Spleen (tissue), 11 donors: Measurements from ENCODE around the gene GABRB1. TPM values are rescaled to one million over a fixed set of nuclear protein-coding genes. Genes with fewer than 3 reads are reported as not detected.

ENCODE experiments used
- DNase-seq: peaks from one replicate; pipeline ENCODE4 v3.0.0-alpha.2; 2020
- H3K27ac ChIP-seq, 8 donors: fragments of 200-600 bp; sonication (generic) in 7 of 8; 1 replicate in 4 of 8; 2 replicates in 4 of 8; pipeline versions ENCODE4 v1.5.0 to v1.8.0; 2016 to 2021; ENCODE audit warnings: inconsistent platforms in 4 of 8, mild to moderate bottlenecking in 4 of 8, moderate library complexity in 1 of 8
- H3K27me3 ChIP-seq, 7 donors: fragments of 200-600 bp; sonication (generic) in 6 of 7; replicated peaks in 1 of 7; 1 replicate in 4 of 7; 2 replicates in 3 of 7; pipeline versions ENCODE4 v1.5.0 to v1.8.0; 2016 to 2021; ENCODE audit warnings: inconsistent platforms in 3 of 7, mild to moderate bottlenecking in 1 of 7
- H3K36me3 ChIP-seq, 6 donors: fragments of 200-600 bp; sonication (generic) in 5 of 6; 1 replicate in 4 of 6; 2 replicates in 2 of 6; pipeline versions ENCODE4 v1.5.0 to v1.8.0; 2016 to 2021; ENCODE audit warnings: inconsistent platforms in 2 of 6
- H3K4me1 ChIP-seq, 6 donors: fragments of 200-600 bp; sonication (generic) in 5 of 6; 1 replicate in 3 of 6; 2 replicates in 3 of 6; pipeline versions ENCODE4 v1.5.0 to v1.8.0; 2016 to 2021; ENCODE audit warnings: inconsistent platforms in 3 of 6
- H3K4me3 ChIP-seq, 8 donors: fragments of 200-600 bp; sonication (generic) in 7 of 8; 1 replicate in 4 of 8; 2 replicates in 4 of 8; pipeline versions ENCODE4 v1.5.0 to v1.8.0; 2016 to 2021; ENCODE audit warnings: inconsistent platforms in 4 of 8, mild to moderate bottlenecking in 4 of 8, moderate library complexity in 2 of 8
- H3K9me3 ChIP-seq, 8 donors: fragments of 200-600 bp; sonication (generic) in 7 of 8; 1 replicate in 4 of 8; 2 replicates in 4 of 8; pipeline versions ENCODE4 v1.5.0 to v1.8.0; 2016 to 2021; ENCODE audit warnings: inconsistent platforms in 4 of 8
- POLR2A ChIP-seq, 3 donors: fragments of 450-650 bp; IDR thresholded peaks; one replicate each; pipeline ENCODE4 v1.5.1; 2017; ENCODE audit warnings: antibody characterized with exemption in 3 of 3, mild to moderate bottlenecking in 1 of 3
- POLR2AphosphoS5 ChIP-seq, 3 donors: sonication (generic); formaldehyde crosslinking; IDR thresholded peaks; one replicate each; pipeline ENCODE4 v1.5.1; 2017; ENCODE audit warnings: antibody characterized with exemption in 3 of 3
- WGBS, 5 donors: extraction: QIAGEN DNeasy Blood & Tissue Kit in 3 of 5; methylation state at CpG; one replicate each; pipeline versions ENCODE4 v1.1.5 to v1.1.7; 2013 to 2018; 5-methylcytosine and 5-hydroxymethylcytosine counted together
- intact Hi-C: fragments of 100-400 bp; cut with DNase I; formaldehyde crosslinking; loops from one replicate; pipeline ENCODE4 v1.15.0; 2023; ENCODE audit warnings: low total_unique reads
- polyA plus RNA-seq, 3 donors: library from polyadenylated mRNA; stranded (reverse); fragments of 200-250 nt; gene quantifications; one replicate each; pipeline ENCODE4 v1.2.1, GENCODE V29; 2013
- total RNA-seq, 7 donors: library from RNA; depleted of rRNA in 3 of 7; stranded (reverse); fragments of >200 nt in 3 of 7; fragmentation: NEBNext Ultra II Directional in 4 of 7; extraction: Animal tissue kit (Norgen Biotek cat#: 25700) in 4 of 7; gene quantifications; one replicate each; pipeline versions ENCODE4 v1.1.0 to v1.2.1, GENCODE V29; 2016 to 2021
- TF ChIP-seq, protein P1 (sequence below), 11 experiments: fragments of 200-600 bp in 7 of 11; fragments of 450-650 bp in 4 of 11; sonication (generic) in 4 of 11; IDR thresholded peaks in 8 of 11; conservative IDR thresholded peaks in 3 of 11; 1 replicate in 7 of 11; 2 replicates in 4 of 11; pipeline versions ENCODE4 v1.4.0 to v1.8.0; 2016 to 2021; ENCODE audit warnings: antibody characterized with exemption in 11 of 11, inconsistent platforms in 4 of 11, mild to moderate bottlenecking in 1 of 11
- donor health status: healthy with polysubstance abuse.
- donor health status: DM: no; HTN: no; CAD: no; lungs with moderate emphysema.
- donor health status: DM: no; HTN: no; CAD: no.
- donor health status: Bipolar disorder and iron deficiency.
- donor health status: healthy.
- donor health status: DM: no; HTN: no; CAD: no.
- donor health status: DM: yes; HTN: yes; CAD: no.

The GABRB1 gene
- total and polyA plus RNA-seq, 10 donors: not detected

- no peak overlapping the region for H3K27ac ChIP-seq
- intact Hi-C loops: no loop called here
Measured at GRCh38 chr4:47054130-47054529, 22.8 kb downstream of the GABRB1 start.

DNA sequence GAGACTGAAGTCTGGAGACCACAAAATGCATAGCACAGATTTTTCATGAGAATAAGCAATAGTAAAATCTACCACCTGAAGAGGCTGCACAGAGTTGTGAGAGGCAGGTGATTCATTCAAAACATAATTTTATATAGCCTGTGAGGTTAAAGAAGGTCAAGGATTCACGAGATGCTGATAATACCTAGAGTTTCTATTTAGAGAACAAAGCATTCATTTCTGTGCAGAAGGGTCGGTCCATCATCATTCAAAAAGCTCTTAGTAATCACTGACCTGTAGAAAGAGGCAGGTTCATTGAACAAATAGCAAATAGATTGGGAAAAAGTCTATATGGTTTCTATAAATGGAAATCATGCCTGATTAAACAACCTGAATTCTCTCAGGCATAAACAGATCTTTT, 26.6 kb downstream of the GABRB1 start:
- no peaks in the 10 kb centered on the region for H3K36me3 ChIP-seq
- H3K27me3 ChIP-seq: no peaks in the 10 kb centered on the region
- TF ChIP-seq POLR2AphosphoS5 (IDR thresholded peaks at IDR 0.05): no peak
- no peak for TF ChIP-seq POLR2A (IDR thresholded peaks at IDR 0.05)
- TF ChIP-seq, protein P1, sequence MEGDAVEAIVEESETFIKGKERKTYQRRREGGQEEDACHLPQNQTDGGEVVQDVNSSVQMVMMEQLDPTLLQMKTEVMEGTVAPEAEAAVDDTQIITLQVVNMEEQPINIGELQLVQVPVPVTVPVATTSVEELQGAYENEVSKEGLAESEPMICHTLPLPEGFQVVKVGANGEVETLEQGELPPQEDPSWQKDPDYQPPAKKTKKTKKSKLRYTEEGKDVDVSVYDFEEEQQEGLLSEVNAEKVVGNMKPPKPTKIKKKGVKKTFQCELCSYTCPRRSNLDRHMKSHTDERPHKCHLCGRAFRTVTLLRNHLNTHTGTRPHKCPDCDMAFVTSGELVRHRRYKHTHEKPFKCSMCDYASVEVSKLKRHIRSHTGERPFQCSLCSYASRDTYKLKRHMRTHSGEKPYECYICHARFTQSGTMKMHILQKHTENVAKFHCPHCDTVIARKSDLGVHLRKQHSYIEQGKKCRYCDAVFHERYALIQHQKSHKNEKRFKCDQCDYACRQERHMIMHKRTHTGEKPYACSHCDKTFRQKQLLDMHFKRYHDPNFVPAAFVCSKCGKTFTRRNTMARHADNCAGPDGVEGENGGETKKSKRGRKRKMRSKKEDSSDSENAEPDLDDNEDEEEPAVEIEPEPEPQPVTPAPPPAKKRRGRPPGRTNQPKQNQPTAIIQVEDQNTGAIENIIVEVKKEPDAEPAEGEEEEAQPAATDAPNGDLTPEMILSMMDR (IDR thresholded peaks at IDR 0.05 in 8 of 11, conservative IDR thresholded peaks at IDR 0.05 in 3 of 11): no peak
- DNase-seq: no peak
- intact Hi-C loops: no loop called here
- H3K9me3 ChIP-seq: no peaks in the 10 kb centered on the region
- no peak overlapping the region for H3K4me3 ChIP-seq
- WGBS, 5 donors: 41 to 59% (median 53%) methylated on average over 2 of the region's 2 CpGs
- H3K27ac ChIP-seq: no peak overlapping the region
- no peaks in the 10 kb centered on the region for H3K4me1 ChIP-seq

More at GRCh38 chr4:47054130-47054529, 22.8 kb downstream of the GABRB1 start:
- H3K4me1 ChIP-seq: no peaks in the 10 kb centered on the region
- 65 to 78% (median 66%) methylated on average over 3 of the region's 3 CpGs for WGBS, 5 donors
- H3K9me3 ChIP-seq: no peaks in the 10 kb centered on the region
- H3K36me3 ChIP-seq: no peaks in the 10 kb centered on the region
- no peak for DNase-seq
- no peak overlapping the region for H3K4me3 ChIP-seq
- peaks cover 0 to 6% (median 0%) of the 10 kb centered on the region in 7 donors for H3K27me3 ChIP-seq
- TF ChIP-seq POLR2A (IDR thresholded peaks at IDR 0.05): no peak
- TF ChIP-seq POLR2AphosphoS5 (IDR thresholded peaks at IDR 0.05): no peak
- TF ChIP-seq, protein P1 (IDR thresholded peaks at IDR 0.05 in 8 of 11, conservative IDR thresholded peaks at IDR 0.05 in 3 of 11): no peak

DNA sequence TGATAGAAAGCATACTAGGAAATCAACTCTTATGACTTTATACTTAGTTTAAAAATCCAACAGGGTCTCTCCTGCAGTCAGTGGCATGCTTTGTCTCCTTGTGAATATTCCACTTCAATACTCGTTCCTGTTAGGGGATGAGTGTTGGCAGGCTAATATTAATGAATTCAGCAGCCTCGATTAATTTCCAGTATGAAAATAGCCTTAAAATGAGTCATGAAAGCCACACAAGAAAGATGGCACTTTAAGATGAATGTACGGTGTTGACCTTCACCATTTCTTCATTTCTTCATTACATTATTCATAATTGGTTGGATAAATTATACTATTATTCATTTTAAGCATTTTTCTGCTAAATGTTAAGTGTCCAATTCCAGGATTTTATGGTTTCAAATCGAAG, 29.2 kb downstream of the GABRB1 start:
- no peaks in the 10 kb centered on the region for H3K9me3 ChIP-seq
- no peak overlapping the region for H3K4me3 ChIP-seq
- no peaks in the 10 kb centered on the region for H3K4me1 ChIP-seq
- H3K27ac ChIP-seq: no peak overlapping the region
- TF ChIP-seq, protein P1 (IDR thresholded peaks at IDR 0.05 in 8 of 11, conservative IDR thresholded peaks at IDR 0.05 in 3 of 11): no peak
- no peak for TF ChIP-seq POLR2A (IDR thresholded peaks at IDR 0.05)
- no peak for TF ChIP-seq POLR2AphosphoS5 (IDR thresholded peaks at IDR 0.05)
- no peak for DNase-seq
- no peaks in the 10 kb centered on the region for H3K36me3 ChIP-seq
- intact Hi-C loops: no loop called here
- H3K27me3 ChIP-seq: no peaks in the 10 kb centered on the region
- WGBS, 5 donors: 64 to 87% (median 69%) methylated on average over 4 of the region's 4 CpGs

DNA sequence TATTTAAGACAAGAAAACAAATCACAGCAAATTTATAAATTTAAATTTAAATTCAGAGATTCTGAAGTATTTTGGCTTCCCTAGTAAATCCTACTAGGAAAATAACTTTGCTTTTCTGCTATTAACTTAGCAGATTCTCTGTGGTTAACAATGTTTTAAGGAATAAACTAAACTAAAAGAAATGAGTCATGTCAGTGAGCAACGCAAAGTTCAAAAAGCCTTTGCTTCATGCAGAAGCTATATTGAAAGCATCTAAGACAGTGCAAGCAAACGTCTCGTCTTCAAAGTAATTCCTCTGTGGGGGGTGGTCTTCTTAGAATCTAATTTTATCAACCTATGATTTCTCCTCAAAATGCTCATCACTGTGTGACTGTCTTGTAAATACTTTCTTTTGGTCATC, 30.1 kb downstream of the GABRB1 start:
- no peaks in the 10 kb centered on the region for H3K27me3 ChIP-seq
- no peaks in the 10 kb centered on the region for H3K9me3 ChIP-seq
- WGBS, 5 donors: 65 to 83% (median 73%) methylated on average over 3 of the region's 3 CpGs
- H3K4me1 ChIP-seq: no peaks in the 10 kb centered on the region
- no peak overlapping the region for H3K4me3 ChIP-seq
- no peak for TF ChIP-seq POLR2AphosphoS5 (IDR thresholded peaks at IDR 0.05)
- TF ChIP-seq, protein P1 (IDR thresholded peaks at IDR 0.05 in 8 of 11, conservative IDR thresholded peaks at IDR 0.05 in 3 of 11): no peak
- TF ChIP-seq POLR2A (IDR thresholded peaks at IDR 0.05): no peak
- H3K27ac ChIP-seq: no peak overlapping the region
- H3K36me3 ChIP-seq: no peaks in the 10 kb centered on the region
- intact Hi-C loops: no loop called here
- DNase-seq: no peak
